Body of pancreas (tissue), 4 donors: Measurements from ENCODE around the gene RHOBTB3.

Source experiments
- POLR2A ChIP-seq, 3 donors: fragments of 450-650 bp; IDR thresholded peaks; one replicate each; pipeline ENCODE4 v1.6.1; 2016; ENCODE audit warnings: antibody characterized with exemption in 3 of 3, mild to moderate bottlenecking in 2 of 3
- TF ChIP-seq, protein P1 (sequence below), 7 experiments: fragments of 450-650 bp in 4 of 7; fragments of 200-600 bp in 3 of 7; sonication (generic) in 3 of 7; IDR thresholded peaks; one replicate each; pipeline ENCODE4 v1.5.1; 2016 to 2019; ENCODE audit warnings: antibody characterized with exemption in 7 of 7

DNA sequence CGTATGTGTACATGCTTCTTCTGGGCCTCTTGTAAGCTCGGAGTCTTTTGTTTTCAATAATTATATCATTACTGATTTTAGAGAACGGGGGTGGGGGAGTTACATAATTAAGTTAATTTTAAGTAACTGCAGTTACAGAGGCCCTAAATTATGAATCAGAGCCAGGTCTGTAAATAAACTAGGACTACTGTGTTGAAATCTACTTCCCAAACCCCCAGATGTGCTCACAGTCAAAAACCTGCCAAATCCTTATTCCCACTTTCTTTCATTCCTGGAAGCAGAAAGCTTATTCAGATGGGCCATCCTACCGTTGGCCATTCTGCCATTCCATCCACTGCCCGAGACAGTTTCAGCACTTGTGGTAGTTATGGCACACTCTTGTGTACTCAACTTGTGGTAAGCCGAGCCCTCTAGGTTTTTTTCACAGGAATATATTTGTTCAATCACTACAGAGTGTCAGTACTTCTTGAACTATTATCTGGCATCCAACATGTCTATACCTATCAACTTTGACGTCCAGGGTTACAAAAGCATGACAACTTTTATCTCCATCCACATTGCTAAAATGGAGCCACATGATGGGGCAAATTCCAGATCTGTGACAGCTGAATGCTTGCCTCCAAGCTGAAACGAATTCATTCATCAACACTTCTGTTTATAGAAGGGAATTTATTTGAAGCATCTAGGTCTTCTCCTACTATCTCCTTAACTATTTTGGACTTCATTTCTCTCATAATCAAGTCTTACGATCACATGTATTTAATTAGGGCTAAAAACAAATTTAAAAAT lies 53.6 kb downstream of the RHOBTB3 start:
- TF ChIP-seq POLR2A (IDR thresholded peaks at IDR 0.05): no peak
- TF ChIP-seq, protein P1, sequence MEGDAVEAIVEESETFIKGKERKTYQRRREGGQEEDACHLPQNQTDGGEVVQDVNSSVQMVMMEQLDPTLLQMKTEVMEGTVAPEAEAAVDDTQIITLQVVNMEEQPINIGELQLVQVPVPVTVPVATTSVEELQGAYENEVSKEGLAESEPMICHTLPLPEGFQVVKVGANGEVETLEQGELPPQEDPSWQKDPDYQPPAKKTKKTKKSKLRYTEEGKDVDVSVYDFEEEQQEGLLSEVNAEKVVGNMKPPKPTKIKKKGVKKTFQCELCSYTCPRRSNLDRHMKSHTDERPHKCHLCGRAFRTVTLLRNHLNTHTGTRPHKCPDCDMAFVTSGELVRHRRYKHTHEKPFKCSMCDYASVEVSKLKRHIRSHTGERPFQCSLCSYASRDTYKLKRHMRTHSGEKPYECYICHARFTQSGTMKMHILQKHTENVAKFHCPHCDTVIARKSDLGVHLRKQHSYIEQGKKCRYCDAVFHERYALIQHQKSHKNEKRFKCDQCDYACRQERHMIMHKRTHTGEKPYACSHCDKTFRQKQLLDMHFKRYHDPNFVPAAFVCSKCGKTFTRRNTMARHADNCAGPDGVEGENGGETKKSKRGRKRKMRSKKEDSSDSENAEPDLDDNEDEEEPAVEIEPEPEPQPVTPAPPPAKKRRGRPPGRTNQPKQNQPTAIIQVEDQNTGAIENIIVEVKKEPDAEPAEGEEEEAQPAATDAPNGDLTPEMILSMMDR (IDR thresholded peaks at IDR 0.05): no peak
